Fibroblast of pulmonary artery (primary cell): ENCODE measurements around the gene KIAA0232.

Source experiments
- DNase-seq: peaks from one replicate; pipeline ENCODE4 v3.0.0-alpha.2; 2010; ENCODE audit warnings: low read depth
- H3K4me3 ChIP-seq: replicated peaks from 2 replicates; pipeline ENCODE4 v1.5.1; 2011; ENCODE audit warnings: low read depth, mild to moderate bottlenecking, control low read depth, low read length, moderate library complexity
- TF ChIP-seq, protein P1 (sequence below): IDR thresholded peaks from 2 replicates; pipeline ENCODE4 v1.5.1; 2011; ENCODE audit warnings: mild to moderate bottlenecking, control low read depth, low read length, inconsistent platforms; ENCODE audit errors: missing control alignments

KIAA0232 gene

DNA sequence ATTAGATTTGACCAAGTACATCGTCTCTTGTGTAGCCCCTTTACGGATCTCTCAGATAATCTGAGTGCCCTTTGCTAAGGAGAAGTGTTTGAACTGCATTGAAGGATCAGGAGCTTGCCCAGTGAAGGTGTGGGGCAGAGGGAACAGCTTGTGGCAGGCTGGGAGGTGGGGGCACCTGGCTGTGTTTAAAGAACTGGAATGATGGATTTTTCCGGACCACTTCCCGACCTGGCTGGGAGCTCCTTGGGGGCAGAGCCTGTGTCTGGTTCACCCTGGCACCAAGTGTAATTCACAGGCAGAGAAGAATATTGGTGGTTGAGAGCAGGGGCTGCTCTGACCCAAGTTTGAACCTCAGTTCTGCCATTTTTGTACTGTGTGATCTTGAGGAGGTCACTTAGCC lies 145.6 kb downstream of the KIAA0232 start:
- no peak for DNase-seq
- H3K4me3 ChIP-seq, result no peak overlapping the region
- TF ChIP-seq, protein P1, sequence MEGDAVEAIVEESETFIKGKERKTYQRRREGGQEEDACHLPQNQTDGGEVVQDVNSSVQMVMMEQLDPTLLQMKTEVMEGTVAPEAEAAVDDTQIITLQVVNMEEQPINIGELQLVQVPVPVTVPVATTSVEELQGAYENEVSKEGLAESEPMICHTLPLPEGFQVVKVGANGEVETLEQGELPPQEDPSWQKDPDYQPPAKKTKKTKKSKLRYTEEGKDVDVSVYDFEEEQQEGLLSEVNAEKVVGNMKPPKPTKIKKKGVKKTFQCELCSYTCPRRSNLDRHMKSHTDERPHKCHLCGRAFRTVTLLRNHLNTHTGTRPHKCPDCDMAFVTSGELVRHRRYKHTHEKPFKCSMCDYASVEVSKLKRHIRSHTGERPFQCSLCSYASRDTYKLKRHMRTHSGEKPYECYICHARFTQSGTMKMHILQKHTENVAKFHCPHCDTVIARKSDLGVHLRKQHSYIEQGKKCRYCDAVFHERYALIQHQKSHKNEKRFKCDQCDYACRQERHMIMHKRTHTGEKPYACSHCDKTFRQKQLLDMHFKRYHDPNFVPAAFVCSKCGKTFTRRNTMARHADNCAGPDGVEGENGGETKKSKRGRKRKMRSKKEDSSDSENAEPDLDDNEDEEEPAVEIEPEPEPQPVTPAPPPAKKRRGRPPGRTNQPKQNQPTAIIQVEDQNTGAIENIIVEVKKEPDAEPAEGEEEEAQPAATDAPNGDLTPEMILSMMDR, result no peak

DNA sequence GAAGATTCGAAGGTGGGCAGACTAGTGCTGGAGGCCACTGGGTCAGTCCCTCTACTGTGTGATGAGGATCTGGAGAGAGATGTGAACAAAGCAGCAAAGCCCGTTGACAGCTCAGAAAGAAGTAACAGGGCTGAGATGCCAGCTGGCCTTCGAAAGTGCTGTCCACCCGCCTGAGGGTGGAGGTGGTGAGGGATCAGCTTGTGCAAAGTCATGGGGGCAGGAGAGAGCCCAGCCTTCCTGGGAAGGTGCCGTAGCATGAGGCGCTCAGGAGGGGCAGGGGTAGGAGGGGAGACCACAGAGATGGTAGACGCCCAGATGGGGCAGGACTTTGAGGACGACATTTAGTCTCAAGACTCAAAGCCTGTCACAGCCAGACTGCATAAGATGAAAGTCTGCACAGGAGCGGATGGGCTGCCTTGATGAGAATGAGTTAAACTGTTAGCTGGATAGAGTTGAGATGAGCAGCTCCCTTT lies 146.8 kb downstream of the KIAA0232 start:
- TF ChIP-seq, protein P1, result no peak
- no peak for DNase-seq

DNA sequence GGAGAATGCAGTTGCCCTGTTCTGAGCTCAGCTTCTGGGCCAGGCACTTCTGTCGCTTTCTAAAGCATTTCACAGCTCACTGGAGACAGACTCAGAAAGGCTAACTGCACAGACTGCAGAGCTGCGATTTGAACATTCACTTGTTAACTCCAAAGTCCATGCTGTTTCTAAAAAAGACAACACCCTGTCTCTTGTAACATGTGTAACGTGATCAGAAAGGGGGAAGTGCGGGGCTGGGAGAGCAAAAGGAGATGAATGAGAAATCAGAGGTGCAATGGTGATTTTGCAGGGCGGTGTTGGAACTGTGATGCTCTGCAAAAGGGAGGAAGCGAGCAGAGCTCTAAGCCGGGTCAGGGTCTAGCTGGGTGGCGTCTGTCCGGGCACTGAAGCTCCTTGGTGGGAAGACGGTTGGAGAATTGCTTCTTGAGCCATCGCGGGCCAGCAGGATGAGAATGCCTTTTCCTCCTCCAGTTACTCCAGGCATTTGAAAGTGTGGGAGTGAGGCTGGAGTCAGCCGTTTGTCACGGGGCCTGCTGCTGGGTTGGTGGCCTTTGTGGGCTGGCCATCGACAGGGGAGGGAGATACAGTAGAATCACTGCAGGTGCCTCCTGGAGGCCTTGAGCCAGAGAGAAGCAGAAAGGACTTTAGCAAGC lies 147.4 kb downstream of the KIAA0232 start:
- TF ChIP-seq, protein P1, result no peak
- no peak overlapping the region for H3K4me3 ChIP-seq
- DNase-seq, result no peak

More for the DNA sequence above, 146.8 kb downstream of the KIAA0232 start:
- no peak overlapping the region for H3K4me3 ChIP-seq

DNA sequence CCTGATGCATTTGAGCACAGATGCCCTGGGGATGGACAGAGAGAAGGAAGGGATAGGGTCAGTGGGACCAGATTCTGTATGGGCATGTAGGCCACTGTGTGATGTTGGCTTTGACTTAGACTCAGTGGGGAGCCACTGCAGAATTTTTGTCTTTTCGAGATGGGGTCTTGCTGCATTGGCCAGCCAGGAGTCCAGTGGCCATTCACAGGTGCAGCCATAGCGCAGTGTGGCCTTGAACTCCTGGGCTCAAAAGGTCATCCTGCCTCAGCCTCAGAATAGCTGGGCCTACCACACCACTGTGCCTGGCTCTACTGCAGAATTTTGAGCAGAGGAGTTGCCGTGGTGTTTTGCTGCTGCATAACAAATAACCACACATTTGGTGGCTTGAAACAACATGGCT lies 149.9 kb downstream of the KIAA0232 start:
- TF ChIP-seq, protein P1, result no peak
- H3K4me3 ChIP-seq, result no peak overlapping the region
- DNase-seq, result no peak

DNA sequence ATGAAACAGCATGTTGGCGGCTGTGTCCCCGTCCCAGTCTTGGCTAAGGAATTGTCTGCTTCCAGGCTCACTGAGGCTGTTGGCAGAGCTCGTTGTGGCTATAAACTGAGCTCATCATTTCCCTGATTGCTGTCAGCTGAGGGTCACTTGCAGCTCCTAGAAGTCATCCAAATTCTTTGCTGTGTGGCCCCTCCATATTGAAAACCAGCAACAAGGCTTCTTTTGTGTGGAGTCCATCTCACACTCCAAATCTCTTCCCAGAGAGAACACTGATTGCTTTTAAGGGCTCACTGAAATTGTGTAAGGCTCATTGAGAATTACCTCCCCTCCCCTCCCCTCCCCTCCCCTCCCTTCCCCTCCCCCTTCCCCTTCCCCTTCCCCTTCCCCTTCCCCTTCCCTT lies 150.4 kb downstream of the KIAA0232 start:
- no peak for DNase-seq
- TF ChIP-seq, protein P1, result no peak
- no peak overlapping the region for H3K4me3 ChIP-seq
